GM19452 (cell line): Measurements from ENCODE around the gene RNASEH2A.
"Not testable (repeated sequence)": the region's sequence is repeated elsewhere in the genome, so short reads cannot be mapped to it uniquely, and the experiment has no call there.

Experiments
- ATAC-seq: cut with Tn5 transposase; IDR thresholded peaks from one replicate; pipeline ENCODE4 v1.9.1; 2021; ENCODE audit not compliant: unreplicated experiment

The RNASEH2A gene

GRCh38 chr19:12828494-12828893, 22.1 kb downstream of the RNASEH2A start:
- ATAC-seq = no peak

GRCh38 chr19:12833418-12833737, 27.0 kb downstream of the RNASEH2A start:
- ATAC-seq = no peak

GRCh38 chr19:12833738-12834565, 27.6 kb downstream of the RNASEH2A start:
- no peak for ATAC-seq

- no peak for ATAC-seq
Measured at GRCh38 chr19:12834566-12834943, 28.2 kb downstream of the RNASEH2A start, which contains the start of gene RTBDN. RTBDN (minus strand) TSS chr19:12834579; CDS start chr19:12829979, 4,600 bp downstream.

GRCh38 chr19:12834976-12835757, 28.8 kb downstream of the RNASEH2A start:
- no peak for ATAC-seq

- ATAC-seq = no peak
Measured at GRCh38 chr19:12836529-12836863, 30.1 kb downstream of the RNASEH2A start.

GRCh38 chr19:12837225-12837624, 30.8 kb downstream of the RNASEH2A start:
- no peak for ATAC-seq

GRCh38 chr19:12838182-12838885, 31.9 kb downstream of the RNASEH2A start, which contains the start of gene MAST1:
MAST1 (plus strand) TSS chr19:12838515; CDS start chr19:12838573, 58 bp downstream.
- ATAC-seq = no peak

- ATAC-seq = no peak
Measured at GRCh38 chr19:12838886-12839756, 32.7 kb downstream of the RNASEH2A start.

- ATAC-seq = no peak
Measured at GRCh38 chr19:12840091-12841079, 34.0 kb downstream of the RNASEH2A start.

- ATAC-seq = no peak
Measured at GRCh38 chr19:12841094-12841493, 34.7 kb downstream of the RNASEH2A start.

- no peak for ATAC-seq
Measured at GRCh38 chr19:12842511-12842910, 36.1 kb downstream of the RNASEH2A start.

GRCh38 chr19:12843328-12843727, 36.9 kb downstream of the RNASEH2A start:
- ATAC-seq = no peak

GRCh38 chr19:12843999-12844732, 37.8 kb downstream of the RNASEH2A start:
- no peak for ATAC-seq

GRCh38 chr19:12846613-12847012, 40.2 kb downstream of the RNASEH2A start:
- not testable (repeated sequence) for ATAC-seq

- no peak for ATAC-seq
Measured at GRCh38 chr19:12847159-12848139, 41.1 kb downstream of the RNASEH2A start.

- ATAC-seq = no peak
Measured at GRCh38 chr19:12856653-12857052, 50.3 kb downstream of the RNASEH2A start.
